GM06990 (cell line): ENCODE data around the gene TRAM2.

Experiments used
- DNase-seq: peaks from one replicate; pipeline ENCODE4 v3.0.0-alpha.2; 2011; ENCODE audit not compliant: insufficient read length; ENCODE audit errors: extremely low read depth
- H3K27me3 ChIP-seq: replicated peaks from 2 replicates; pipeline ENCODE4 v1.6.0; 2011; ENCODE audit warnings: low read length; ENCODE audit not compliant: control insufficient read depth, insufficient read depth
- H3K36me3 ChIP-seq: 2 replicates; pipeline ENCODE4 v1.5.1; 2011; ENCODE audit warnings: low read length; ENCODE audit not compliant: control insufficient read depth, insufficient read depth
- H3K4me3 ChIP-seq: replicated peaks from 2 replicates; pipeline ENCODE4 v1.5.1; 2011; ENCODE audit warnings: low read depth, mild to moderate bottlenecking, control low read depth, low read length
- CTCF ChIP-seq: IDR thresholded peaks from 2 replicates; pipeline ENCODE4 v1.5.1; 2011; ENCODE audit warnings: low read length, control low read depth, mild to moderate bottlenecking, inconsistent platforms; ENCODE audit not compliant: insufficient read depth, poor library complexity, severe bottlenecking

Gene TRAM2

GRCh38 chr6:52557389-52558265, 19.2 kb downstream of the TRAM2 start:
- DNase-seq: no peak
- Histone ChIP-seq H3K36me3 (no peaks in the 10 kb centered on the region; the same call in 1 of the 2 replicates), H3K4me3 (no peak overlapping the region), H3K27me3 (no peaks in the 10 kb centered on the region)
- TF ChIP-seq CTCF: no peak

GRCh38 chr6:52555518-52556233, 21.2 kb downstream of the TRAM2 start:
- no peak overlapping the region for H3K4me3 ChIP-seq
- TF ChIP-seq CTCF: no peak
- no peak for DNase-seq
- H3K36me3 ChIP-seq: no peaks in the 10 kb centered on the region; the same call in 1 of the 2 replicates
- H3K27me3 ChIP-seq: no peaks in the 10 kb centered on the region

- Histone ChIP-seq H3K36me3 (no peaks in the 10 kb centered on the region), H3K27me3 (no peaks in the 10 kb centered on the region), H3K4me3 (no peak overlapping the region)
- TF ChIP-seq CTCF: no peak
- DNase-seq: no peak
Observed at GRCh38 chr6:52554684-52555280, 22.1 kb downstream of the TRAM2 start.

GRCh38 chr6:52553719-52554118, 23.1 kb downstream of the TRAM2 start:
- TF ChIP-seq CTCF: no peak
- no peak for DNase-seq

GRCh38 chr6:52553158-52553557, 23.7 kb downstream of the TRAM2 start:
- no peaks in the 10 kb centered on the region for H3K36me3 ChIP-seq
- TF ChIP-seq CTCF: no peak
- DNase-seq: no peak
- H3K4me3 ChIP-seq: no peak overlapping the region
- no peaks in the 10 kb centered on the region for H3K27me3 ChIP-seq

More at GRCh38 chr6:52553719-52554118, 23.1 kb downstream of the TRAM2 start:
- Histone ChIP-seq H3K36me3 (no peaks in the 10 kb centered on the region), H3K4me3 (no peak overlapping the region), H3K27me3 (no peaks in the 10 kb centered on the region)
